GM21717 (cell line): ENCODE results near the gene STX1B.
A peak's percentile ranks its signal among the peaks of the same experiment; 100 is the strongest.

ENCODE experiments used
- ATAC-seq: cut with Tn5 transposase; IDR thresholded peaks from one replicate; pipeline ENCODE4 v1.9.1; 2021; ENCODE audit warnings: mild to moderate bottlenecking, moderate library complexity; ENCODE audit not compliant: unreplicated experiment

Gene STX1B

DNA sequence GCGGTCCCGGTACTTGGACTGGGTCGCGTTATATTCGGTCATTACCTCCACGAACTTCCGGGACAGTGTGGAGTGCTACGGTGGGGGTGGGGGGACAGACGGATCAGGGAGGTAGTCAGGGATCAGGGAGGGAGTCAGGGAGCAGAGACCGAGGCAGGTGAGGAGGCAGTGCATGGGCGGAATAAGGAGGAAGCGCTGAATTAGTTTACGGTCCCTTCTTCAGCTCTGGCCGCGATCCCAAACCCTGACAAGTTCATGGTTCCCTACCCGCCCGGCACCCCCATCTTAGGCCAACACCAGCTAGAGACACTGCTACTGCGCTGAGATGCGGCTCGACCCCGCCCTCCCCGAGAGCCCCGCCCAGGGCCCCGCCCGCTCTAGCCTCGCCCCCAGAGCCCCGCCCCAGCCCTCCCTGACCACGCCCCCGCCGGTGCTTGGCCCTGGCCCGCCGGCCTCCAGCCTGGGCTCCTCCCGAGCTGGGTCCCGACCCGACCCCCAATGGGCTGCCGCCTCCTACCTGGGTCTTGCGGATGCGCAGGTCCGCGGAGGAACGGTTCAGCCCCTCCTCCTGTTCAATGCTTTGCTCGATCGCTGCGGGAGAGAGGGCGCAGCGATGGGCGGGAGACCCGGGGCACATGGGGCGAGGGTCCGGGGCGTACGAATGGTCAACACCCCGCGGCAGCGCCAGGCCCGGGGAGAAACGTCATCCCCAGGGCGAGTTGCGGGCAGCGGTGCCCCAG, 13.3 kb downstream of the STX1B start:
- ATAC-seq: peak; percentile 66

- ATAC-seq: no peak
Observed at GRCh38 chr16:30996324-30996984, 14.0 kb downstream of the STX1B start.

- no peak for ATAC-seq
Observed at GRCh38 chr16:30995927-30996323, 14.5 kb downstream of the STX1B start.

DNA sequence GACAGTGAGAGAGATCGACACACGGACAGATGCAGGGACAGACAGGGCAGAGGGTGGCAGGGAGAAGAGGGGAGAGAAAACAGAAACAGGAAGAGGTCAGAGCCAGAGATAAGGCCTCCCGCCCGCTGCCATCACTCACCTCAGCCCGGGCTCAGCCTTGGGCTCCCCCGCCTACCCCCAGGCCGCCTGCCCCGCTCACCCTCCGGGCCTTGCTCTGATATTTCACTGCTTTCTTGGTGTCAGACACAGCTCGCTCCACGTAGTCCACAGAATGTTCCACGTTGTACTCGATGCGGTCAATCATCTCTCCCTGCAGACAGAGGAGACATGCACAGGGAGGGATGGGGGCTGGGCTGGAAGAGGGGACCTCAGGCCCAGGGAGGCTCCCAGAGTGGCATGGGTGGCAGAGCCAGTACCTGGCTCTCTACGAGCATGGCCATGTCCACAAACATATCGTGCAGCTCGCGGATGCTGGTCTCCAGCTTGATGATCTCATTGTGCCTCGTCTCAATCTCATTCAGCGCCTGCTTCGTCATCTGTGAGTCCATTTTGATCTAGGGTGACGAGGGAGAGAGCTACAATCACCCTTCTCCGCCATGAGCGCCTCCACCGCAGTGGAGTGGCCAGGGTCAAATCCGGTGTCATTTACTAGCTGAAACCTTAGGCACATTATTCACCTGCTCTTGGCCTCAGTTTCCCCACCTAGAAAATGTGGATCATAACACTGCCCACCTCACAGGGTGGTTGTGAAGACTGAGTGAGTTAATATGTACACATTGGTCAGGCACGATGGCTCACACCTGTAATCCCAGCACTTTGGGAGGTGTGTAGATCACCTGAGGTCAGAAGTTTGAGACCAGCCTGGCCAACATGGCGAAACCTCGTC, 17.3 kb downstream of the STX1B start:
- ATAC-seq: no peak

DNA sequence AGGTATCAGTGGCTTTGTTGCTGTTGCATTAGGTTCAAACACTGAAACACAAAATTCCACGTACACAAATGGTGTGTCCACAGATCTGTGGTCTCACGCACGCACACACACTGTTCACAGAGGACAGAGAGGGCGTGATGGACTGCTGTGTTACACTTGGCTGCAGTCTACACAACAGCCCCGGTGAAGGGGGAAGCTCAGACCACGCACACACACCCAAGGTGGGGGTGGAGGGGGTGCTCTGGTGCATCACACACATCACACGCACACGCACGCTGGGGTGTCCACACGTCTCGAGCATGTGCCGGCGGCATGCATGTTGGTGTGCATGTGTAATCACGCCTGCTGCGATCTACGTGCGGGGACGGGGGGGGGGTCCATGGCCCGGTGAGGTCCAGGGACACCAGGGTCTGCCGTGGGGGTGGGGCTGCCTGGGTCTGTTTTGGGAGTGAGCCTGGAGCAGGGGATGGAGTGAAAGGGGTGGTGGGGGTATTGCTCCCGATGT, 18.1 kb downstream of the STX1B start:
- no peak for ATAC-seq

- ATAC-seq: no peak
Observed at GRCh38 chr16:30991052-30991451, 19.4 kb downstream of the STX1B start.

- ATAC-seq: no peak
Observed at GRCh38 chr16:30990105-30990504, 20.3 kb downstream of the STX1B start.

- no peak for ATAC-seq
Observed at GRCh38 chr16:30989469-30990047, 20.9 kb downstream of the STX1B start.

GRCh38 chr16:30987581-30988190, 22.8 kb downstream of the STX1B start:
- no peak for ATAC-seq

- no peak for ATAC-seq
Observed at GRCh38 chr16:30986129-30986991, 24.1 kb downstream of the STX1B start.

- no peak for ATAC-seq
Observed at GRCh38 chr16:30985401-30986128, 24.9 kb downstream of the STX1B start.

GRCh38 chr16:30984669-30985400, 25.6 kb downstream of the STX1B start, which contains the start of gene HSD3B7:
TSS of gene HSD3B7 (plus strand) at chr16:30985207. CDS start at chr16:30985659, 452 bp downstream.
- ATAC-seq: no peak

- no peak for ATAC-seq
Observed at GRCh38 chr16:30983898-30984610, 26.4 kb downstream of the STX1B start.

- no peak for ATAC-seq
Observed at GRCh38 chr16:30983289-30983889, 27.0 kb downstream of the STX1B start.

DNA sequence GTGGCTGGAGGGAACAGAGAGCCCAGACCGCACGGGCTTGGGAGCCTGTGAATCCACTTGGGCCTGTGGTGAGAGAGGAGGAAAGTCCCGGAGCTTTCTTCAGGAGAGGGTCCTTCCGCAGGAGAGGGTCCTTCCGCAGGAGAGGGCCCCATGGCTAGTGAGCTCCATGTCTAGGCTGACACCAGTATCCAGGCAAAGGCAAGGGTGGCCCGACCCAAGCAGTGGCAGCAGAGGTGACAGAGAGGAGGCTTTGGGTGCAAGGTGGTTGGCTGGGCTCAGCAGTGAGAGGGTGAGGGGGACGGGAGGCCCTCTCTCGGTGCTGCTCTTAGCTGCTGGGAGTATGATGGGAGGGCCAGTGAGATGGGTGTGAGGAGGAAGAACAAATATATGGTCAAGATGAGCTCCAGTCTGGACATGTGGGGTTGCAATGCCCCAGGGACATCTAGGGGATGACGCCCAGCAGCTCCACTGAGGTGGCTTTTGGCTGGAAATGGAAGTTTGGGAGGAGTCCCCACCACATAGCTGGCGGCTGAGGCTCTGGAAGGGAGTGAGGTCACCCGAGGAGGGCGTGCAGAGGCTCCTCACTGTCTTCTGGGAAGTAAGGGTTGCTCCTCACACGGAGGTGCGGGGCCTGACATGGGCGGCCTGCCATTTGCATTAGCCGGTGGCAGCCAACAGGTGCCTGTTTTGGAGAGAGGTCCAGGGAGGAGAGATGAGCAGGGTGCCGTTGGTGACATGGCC, 27.7 kb downstream of the STX1B start:
- ATAC-seq: no peak

GRCh38 chr16:30980959-30981358, 29.5 kb downstream of the STX1B start:
- ATAC-seq: no peak
